ENCODE data around the gene PRPH2. TPM values are rescaled to one million over a fixed set of nuclear protein-coding genes. Genes with fewer than 3 reads are reported as not detected.

PRPH2 gene
- polyA plus RNA-seq, 2 of the 4 experiments (the other 2 are of a cell fraction), result not detected

- ChIA-PET CTCF (interaction anchor here (0.5 to 2.1 kb wide), 6 partner anchors 11 to 967 kb away, joined by 3 to 10 read pairs (median 3); partner anchors contain the start of gene UBR2), POLR2A (interaction anchor here (0.5 to 4.6 kb wide), 24 partner anchors 10 to 349 kb away, joined by 3 to 154 read pairs (median 4); partner anchors contain the start of genes BICRAL and RPL7L1)
- H3K27ac ChIP-seq, result peak overlapping the region; percentile 94 to 98
- H3K9me3 ChIP-seq, result no peaks in the 10 kb centered on the region
- peaks cover 18% of the 10 kb centered on the region for H3K4me1 ChIP-seq
- ATAC-seq (peak; percentile 82 to 88), FAIRE-seq (no peak), DNase-seq (ENCODE audit: low read depth in 1 of 2, low spot score in 1 of 2) (peak; percentile 86 to 94)
- peak overlapping the region; percentile 67 for H3K4me2 ChIP-seq
- 2% methylated on average over 39 of the region's 55 CpGs for WGBS (ENCODE audit: missing lambda C conversion rate)
- peak overlapping the region; percentile 73 for H3K4me3 ChIP-seq
- TF ChIP-seq NFE2L2 (conservative IDR thresholded peaks at IDR 0.05; ENCODE audit: low read length) (no peak), EHMT2 (IDR thresholded peaks at IDR 0.05; ENCODE audit: low read depth) (no peak), ELK1 (IDR thresholded peaks at IDR 0.05; ENCODE audit: low read depth, low read length) (no peak), CTCF (IDR thresholded peaks at IDR 0.05) (no peak), KDM1A (IDR thresholded peaks at IDR 0.05; ENCODE audit: low read depth) (no peak), BCL3 (IDR thresholded peaks at IDR 0.05) (0 out of 3 replicates have a peak, but pooled peaks have one; percentile 37), RAD21 (conservative IDR thresholded peaks at IDR 0.05 in 1 of 2, IDR thresholded peaks at IDR 0.05 in 1 of 2) (peak in 1 of 2 experiments; percentile 5; a peak in 1 of 5 replicates), FOXS1 (CRISPR knock-in tag; IDR thresholded peaks at IDR 0.05) (no peak), HEYL (CRISPR knock-in tag; IDR thresholded peaks at IDR 0.05) (no peak), MAX (IDR thresholded peaks at IDR 0.05) (no peak; the same call in 1 of the 2 replicates), HOXB5 (CRISPR knock-in tag; IDR thresholded peaks at IDR 0.05) (no peak), HDAC2 (IDR thresholded peaks at IDR 0.05) (no peak), MAZ (IDR thresholded peaks at IDR 0.05; ENCODE audit: borderline replicate concordance, low read depth, low read length) (no peak), JUNB (IDR thresholded peaks at IDR 0.05) (no peak), TFCP2L1 (CRISPR knock-in tag; IDR thresholded peaks at IDR 0.05) (no peak), ZFP36 (IDR thresholded peaks at IDR 0.05; ENCODE audit: borderline replicate concordance, partially characterized antibody) (no peak), PBX3 (IDR thresholded peaks at IDR 0.05) (no peak), USF2 (IDR thresholded peaks at IDR 0.05) (no peak), RARB (CRISPR knock-in tag; IDR thresholded peaks at IDR 0.05) (no peak), MAFK (IDR thresholded peaks at IDR 0.05; ENCODE audit: partially characterized antibody) (no peak), ZNF302 (CRISPR knock-in tag; IDR thresholded peaks at IDR 0.05) (no peak), POLR2AphosphoS2 (conservative IDR thresholded peaks at IDR 0.05; ENCODE audit: low read length) (no peak), TP53 (CRISPR knock-in tag; IDR thresholded peaks at IDR 0.05) (no peak), NPAS2 (CRISPR knock-in tag; IDR thresholded peaks at IDR 0.05; ENCODE audit: borderline replicate concordance) (no peak), POLR2A (IDR thresholded peaks at IDR 0.05; ENCODE audit: low read length) (peak; percentile 85), HMGXB4 (CRISPR knock-in tag; IDR thresholded peaks at IDR 0.05; ENCODE audit: borderline replicate concordance) (no peak), NR3C1 (IDR thresholded peaks at IDR 0.05) (no peak), CBX2 (IDR thresholded peaks at IDR 0.05; ENCODE audit: borderline replicate concordance, low read depth) (no peak), EP300 (IDR thresholded peaks at IDR 0.05) (no peak), KDM5A (IDR thresholded peaks at IDR 0.05) (no peak), CHD4 (IDR thresholded peaks at IDR 0.05; ENCODE audit: borderline replicate concordance) (no peak), RFX5 (IDR thresholded peaks at IDR 0.05) (no peak), RNF2 (IDR thresholded peaks at IDR 0.05; ENCODE audit: borderline replicate concordance, low read depth) (no peak)
Observed at GRCh38 chr6:42746463-42747391, 24.3 kb upstream of the PRPH2 start.

Data from A549 (cell line).